Uterus (tissue), 2 donors: ENCODE data around the gene MACO1.

Experiments used
- POLR2A ChIP-seq, 2 donors: fragments of 450-650 bp; IDR thresholded peaks; one replicate each; pipeline ENCODE4 v1.6.1; 2016; ENCODE audit warnings: antibody characterized with exemption in 2 of 2, mild to moderate bottlenecking in 1 of 2, moderate library complexity in 1 of 2
- TF ChIP-seq, protein P1 (sequence below), 4 experiments: fragments of 200-600 bp in 2 of 4; fragments of 450-650 bp in 2 of 4; sonication (generic) in 2 of 4; IDR thresholded peaks; one replicate each; pipeline ENCODE4 v1.5.1; 2016 to 2019; ENCODE audit warnings: antibody characterized with exemption in 4 of 4, mild to moderate bottlenecking in 2 of 4, moderate library complexity in 1 of 4

DNA sequence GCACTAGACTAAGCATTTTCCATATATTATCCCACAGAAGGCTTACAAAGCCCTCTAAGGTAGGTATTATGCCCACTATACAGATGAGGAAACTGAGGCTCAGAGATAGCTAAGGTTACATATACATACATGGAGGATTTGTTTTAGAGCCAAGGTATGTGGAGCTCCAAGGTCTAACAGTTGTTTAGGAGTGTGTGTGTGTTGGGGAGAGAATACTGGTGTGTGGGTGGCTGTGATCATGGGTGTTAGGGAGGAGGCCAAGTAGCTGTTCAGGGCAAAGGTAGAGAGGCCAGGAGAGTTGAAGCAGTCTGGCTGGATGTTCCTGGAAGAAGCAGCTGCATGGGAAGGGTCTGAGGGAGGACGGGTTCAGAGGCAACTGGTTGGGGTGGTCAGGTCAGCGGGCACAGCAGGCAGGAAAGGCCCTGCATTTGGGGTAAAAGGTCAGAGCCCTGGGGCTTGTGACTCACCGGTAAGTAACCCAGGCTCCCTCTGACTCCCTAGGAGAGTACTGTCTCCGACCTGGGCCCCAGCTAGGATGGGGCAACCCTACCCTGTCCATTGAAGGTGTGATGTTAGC, 107.6 kb downstream of the MACO1 start:
- TF ChIP-seq, protein P1, sequence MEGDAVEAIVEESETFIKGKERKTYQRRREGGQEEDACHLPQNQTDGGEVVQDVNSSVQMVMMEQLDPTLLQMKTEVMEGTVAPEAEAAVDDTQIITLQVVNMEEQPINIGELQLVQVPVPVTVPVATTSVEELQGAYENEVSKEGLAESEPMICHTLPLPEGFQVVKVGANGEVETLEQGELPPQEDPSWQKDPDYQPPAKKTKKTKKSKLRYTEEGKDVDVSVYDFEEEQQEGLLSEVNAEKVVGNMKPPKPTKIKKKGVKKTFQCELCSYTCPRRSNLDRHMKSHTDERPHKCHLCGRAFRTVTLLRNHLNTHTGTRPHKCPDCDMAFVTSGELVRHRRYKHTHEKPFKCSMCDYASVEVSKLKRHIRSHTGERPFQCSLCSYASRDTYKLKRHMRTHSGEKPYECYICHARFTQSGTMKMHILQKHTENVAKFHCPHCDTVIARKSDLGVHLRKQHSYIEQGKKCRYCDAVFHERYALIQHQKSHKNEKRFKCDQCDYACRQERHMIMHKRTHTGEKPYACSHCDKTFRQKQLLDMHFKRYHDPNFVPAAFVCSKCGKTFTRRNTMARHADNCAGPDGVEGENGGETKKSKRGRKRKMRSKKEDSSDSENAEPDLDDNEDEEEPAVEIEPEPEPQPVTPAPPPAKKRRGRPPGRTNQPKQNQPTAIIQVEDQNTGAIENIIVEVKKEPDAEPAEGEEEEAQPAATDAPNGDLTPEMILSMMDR (IDR thresholded peaks at IDR 0.05) = no peak
- no peak for TF ChIP-seq POLR2A (IDR thresholded peaks at IDR 0.05)
